ENCODE results near the gene FNBP1L.

Gene FNBP1L

GRCh38 chr1:93567255-93567918 is 119.5 kb downstream of the FNBP1L start:
- Histone ChIP-seq H3F3A (ENCODE audit: low read depth) (no peaks in the 10 kb centered on the region), H3K4me1 (ENCODE audit: insufficient read depth, low read length, poor library complexity, severe bottlenecking) (peaks cover 24% of the 10 kb centered on the region), H3K27me3 (ENCODE audit: insufficient read depth, low read length, poor library complexity, severe bottlenecking) (no peaks in the 10 kb centered on the region), H3K4me3 (ENCODE audit: low read length, poor library complexity, severe bottlenecking) (no peak overlapping the region), H3K9me2 (replicated peaks; ENCODE audit: low read depth, low read length) (no peaks in the 10 kb centered on the region), H3K9me3 (ENCODE audit: insufficient read depth, low read depth, low read length) (no peaks in the 10 kb centered on the region), H3K4me2 (ENCODE audit: low read depth, low read length, poor library complexity, severe bottlenecking) (no peak overlapping the region), H2AFZ (ENCODE audit: low read length) (no peak overlapping the region), H3K79me2 (ENCODE audit: insufficient read depth, low read length) (no peaks in the 10 kb centered on the region), H4K20me1 (ENCODE audit: insufficient read depth, low read length, poor library complexity, severe bottlenecking) (no peaks in the 10 kb centered on the region), H3K36me3 (ENCODE audit: insufficient read depth, low read length) (no peaks in the 10 kb centered on the region), H3K9ac (ENCODE audit: low read depth, low read length, poor library complexity, severe bottlenecking) (no peak overlapping the region)
- TF ChIP-seq EZH2phosphoT487 (IDR thresholded peaks at IDR 0.05; ENCODE audit: borderline replicate concordance), result no peak
- TF ChIP-seq CTCF (conservative IDR thresholded peaks at IDR 0.05; ENCODE audit: low read length), result no peak

- no peaks in the 10 kb centered on the region for H3K79me2 ChIP-seq (ENCODE audit: insufficient read depth, low read length)
- no peaks in the 10 kb centered on the region for H3K9me2 ChIP-seq (replicated peaks; ENCODE audit: low read depth, low read length)
- H3K4me2 ChIP-seq (ENCODE audit: low read depth, low read length, poor library complexity, severe bottlenecking), result no peak overlapping the region
- no peaks in the 10 kb centered on the region for H4K20me1 ChIP-seq (ENCODE audit: insufficient read depth, low read length, poor library complexity, severe bottlenecking)
- no peak overlapping the region for H2AFZ ChIP-seq (ENCODE audit: low read length)
- H3K9ac ChIP-seq (ENCODE audit: low read depth, low read length, poor library complexity, severe bottlenecking), result no peak overlapping the region
- H3K9me3 ChIP-seq (ENCODE audit: insufficient read depth, low read depth, low read length), result no peaks in the 10 kb centered on the region
- TF ChIP-seq CTCF (conservative IDR thresholded peaks at IDR 0.05; ENCODE audit: low read length) (no peak), EZH2phosphoT487 (IDR thresholded peaks at IDR 0.05; ENCODE audit: borderline replicate concordance) (no peak)
- H3K27me3 ChIP-seq (ENCODE audit: insufficient read depth, low read length, poor library complexity, severe bottlenecking), result no peaks in the 10 kb centered on the region
- H3K4me3 ChIP-seq (ENCODE audit: low read length, poor library complexity, severe bottlenecking), result no peak overlapping the region
- H3F3A ChIP-seq (ENCODE audit: low read depth), result no peaks in the 10 kb centered on the region
- H3K36me3 ChIP-seq (ENCODE audit: insufficient read depth, low read length), result no peaks in the 10 kb centered on the region
- peaks cover 23% of the 10 kb centered on the region for H3K4me1 ChIP-seq (ENCODE audit: insufficient read depth, low read length, poor library complexity, severe bottlenecking)
These were observed 121.6 kb downstream of the FNBP1L start for GRCh38 chr1:93569489-93569888.

GRCh38 chr1:93571623-93572310 is 123.8 kb downstream of the FNBP1L start:
- peaks cover 12% of the 10 kb centered on the region for H3K4me1 ChIP-seq (ENCODE audit: insufficient read depth, low read length, poor library complexity, severe bottlenecking)
- TF ChIP-seq EZH2phosphoT487 (IDR thresholded peaks at IDR 0.05; ENCODE audit: borderline replicate concordance), result no peak
- no peak for TF ChIP-seq CTCF (conservative IDR thresholded peaks at IDR 0.05; ENCODE audit: low read length)
- no peaks in the 10 kb centered on the region for H3K36me3 ChIP-seq (ENCODE audit: insufficient read depth, low read length)
- H2AFZ ChIP-seq (ENCODE audit: low read length), result no peak overlapping the region
- no peaks in the 10 kb centered on the region for H3F3A ChIP-seq (ENCODE audit: low read depth)
- H3K9me2 ChIP-seq (replicated peaks; ENCODE audit: low read depth, low read length), result no peaks in the 10 kb centered on the region
- H3K4me3 ChIP-seq (ENCODE audit: low read length, poor library complexity, severe bottlenecking), result no peak overlapping the region
- H3K27me3 ChIP-seq (ENCODE audit: insufficient read depth, low read length, poor library complexity, severe bottlenecking), result no peaks in the 10 kb centered on the region
- no peak overlapping the region for H3K4me2 ChIP-seq (ENCODE audit: low read depth, low read length, poor library complexity, severe bottlenecking)
- no peaks in the 10 kb centered on the region for H3K9me3 ChIP-seq (ENCODE audit: insufficient read depth, low read depth, low read length)
- H3K9ac ChIP-seq (ENCODE audit: low read depth, low read length, poor library complexity, severe bottlenecking), result no peak overlapping the region
- H4K20me1 ChIP-seq (ENCODE audit: insufficient read depth, low read length, poor library complexity, severe bottlenecking), result no peaks in the 10 kb centered on the region
- no peaks in the 10 kb centered on the region for H3K79me2 ChIP-seq (ENCODE audit: insufficient read depth, low read length)

Measured in Loucy (cell line).